Liver (tissue), 9 donors: ENCODE measurements around the gene SWI5. TPM values are rescaled to one million over a fixed set of nuclear protein-coding genes. Genes with fewer than 3 reads are reported as not detected.

Experiments used
- DNase-seq: peaks from one replicate; pipeline ENCODE4 v3.0.0-alpha.2; 2017; ENCODE audit warnings: low spot score
- H3K27ac ChIP-seq, 2 donors: one replicate each; pipeline ENCODE4 v1.7.0; 2013; ENCODE audit warnings: inconsistent platforms in 2 of 2, low read length in 2 of 2, control low read depth in 1 of 2, low read depth in 1 of 2, mild to moderate bottlenecking in 1 of 2
- H3K27me3 ChIP-seq, 4 donors: one replicate each; pipeline versions ENCODE4 v1.6.1 to v1.7.0; 2013; ENCODE audit warnings: low read length in 3 of 4, inconsistent platforms in 1 of 4, mild to moderate bottlenecking in 1 of 4, moderate library complexity in 1 of 4; ENCODE audit not compliant: control insufficient read depth in 4 of 4, insufficient read depth in 4 of 4
- H3K36me3 ChIP-seq, 4 donors: one replicate each; pipeline versions ENCODE4 v1.6.1 to v1.7.0; 2013; ENCODE audit warnings: low read length in 3 of 4, mild to moderate bottlenecking in 3 of 4, low read depth in 1 of 4, moderate library complexity in 1 of 4; ENCODE audit not compliant: control insufficient read depth in 4 of 4, insufficient read depth in 3 of 4
- H3K4me1 ChIP-seq, 4 donors: one replicate each; pipeline versions ENCODE4 v1.6.1 to v1.7.0; 2013; ENCODE audit warnings: low read length in 3 of 4, mild to moderate bottlenecking in 3 of 4, moderate library complexity in 1 of 4; ENCODE audit not compliant: control insufficient read depth in 4 of 4, insufficient read depth in 4 of 4
- H3K4me3 ChIP-seq, 3 donors: one replicate each; pipeline versions ENCODE4 v1.6.1 to v1.7.0; 2013; ENCODE audit warnings: low read length in 3 of 3, control low read depth in 1 of 3, low read depth in 1 of 3, mild to moderate bottlenecking in 1 of 3
- H3K9ac ChIP-seq, 2 donors: one replicate each; pipeline ENCODE4 v1.7.0; 2013; ENCODE audit warnings: low read length in 2 of 2, mild to moderate bottlenecking in 2 of 2, moderate library complexity in 2 of 2, control low read depth in 1 of 2, low read depth in 1 of 2
- H3K9me3 ChIP-seq, 4 donors: one replicate each; pipeline versions ENCODE4 v1.6.1 to v1.7.0; 2013; ENCODE audit warnings: low read length in 3 of 4; ENCODE audit not compliant: control insufficient read depth in 4 of 4
- EGR1 ChIP-seq, 2 donors: IDR thresholded peaks; 2 replicates each; pipeline ENCODE4 v1.6.1; 2016 to 2018; ENCODE audit warnings: antibody characterized with exemption in 2 of 2, low read depth in 2 of 2
- FOXA1 ChIP-seq: IDR thresholded peaks from 2 replicates; pipeline ENCODE4 v1.6.1; 2016; ENCODE audit warnings: antibody characterized with exemption
- FOXA2 ChIP-seq: IDR thresholded peaks from 2 replicates; pipeline ENCODE4 v1.6.1; 2016; ENCODE audit warnings: antibody characterized with exemption
- GABPA ChIP-seq, 2 donors: IDR thresholded peaks in 1 of 2; conservative IDR thresholded peaks in 1 of 2; 2 replicates each; pipeline ENCODE4 v1.6.1; 2016; ENCODE audit warnings: antibody characterized with exemption in 2 of 2, mild to moderate bottlenecking in 1 of 2, moderate library complexity in 1 of 2
- HNF4A ChIP-seq, 2 donors: conservative IDR thresholded peaks; 2 replicates each; pipeline ENCODE4 v1.6.1; 2016; ENCODE audit warnings: antibody characterized with exemption in 2 of 2, mild to moderate bottlenecking in 2 of 2
- HNF4G ChIP-seq: IDR thresholded peaks from 2 replicates; pipeline ENCODE4 v1.6.1; 2016; ENCODE audit warnings: antibody characterized with exemption
- JUND ChIP-seq, 2 donors: IDR thresholded peaks; 2 replicates each; pipeline ENCODE4 v1.6.1; 2016; ENCODE audit warnings: antibody characterized with exemption in 2 of 2
- NR2F2 ChIP-seq: IDR thresholded peaks from 2 replicates; pipeline ENCODE4 v1.6.1; 2016; ENCODE audit warnings: antibody characterized with exemption
- RAD21 ChIP-seq, 2 donors: IDR thresholded peaks; 2 replicates each; pipeline ENCODE4 v1.6.1; 2016; ENCODE audit warnings: antibody characterized with exemption in 2 of 2, mild to moderate bottlenecking in 2 of 2
- RXRA ChIP-seq, 2 donors: IDR thresholded peaks; 2 replicates each; pipeline ENCODE4 v1.6.1; 2017 to 2018; ENCODE audit warnings: antibody characterized with exemption in 2 of 2, mild to moderate bottlenecking in 1 of 2
- SP1 ChIP-seq: IDR thresholded peaks from 2 replicates; pipeline ENCODE4 v1.6.1; 2018; ENCODE audit warnings: antibody characterized with exemption, mild to moderate bottlenecking
- TAF1 ChIP-seq: conservative IDR thresholded peaks from 2 replicates; pipeline ENCODE4 v1.6.1; 2016; ENCODE audit warnings: antibody characterized with exemption, mild to moderate bottlenecking
- YY1 ChIP-seq: IDR thresholded peaks from 2 replicates; pipeline ENCODE4 v1.6.1; 2016; ENCODE audit warnings: antibody characterized with exemption, mild to moderate bottlenecking
- WGBS: extraction: QIAGEN DNeasy Blood & Tissue Kit; methylation state at CpG from one replicate; pipeline ENCODE4 v1.1.7; 2013; 5-methylcytosine and 5-hydroxymethylcytosine counted together
- polyA plus RNA-seq, 2 donors: library from polyadenylated mRNA; stranded (reverse) in 1 of 2; unstranded in 1 of 2; fragments of 200-250 nt in 1 of 2; fragments of >200 nt in 1 of 2; fragmentation: Nextera tagmentation in 1 of 2; extraction: Ambion mirVana in 1 of 2; gene quantifications; one replicate each; pipeline versions ENCODE4 v1.2.1 to v1.2.3, GENCODE V29; 2013 to 2015
- total RNA-seq, 2 donors: library from RNA; depleted of rRNA; stranded (reverse); fragments of >200 nt; gene quantifications; one replicate each; pipeline ENCODE4 v1.2.3, GENCODE V29; 2014
- TF ChIP-seq, protein P1 (sequence below): IDR thresholded peaks from 2 replicates; pipeline ENCODE4 v1.6.1; 2016; ENCODE audit warnings: antibody characterized with exemption
- TF ChIP-seq, protein P2 (sequence below): fragments of 150-350 bp; IDR thresholded peaks from 2 replicates; pipeline ENCODE4 v1.5.1; 2017; ENCODE audit warnings: improper control_type of control experiment, low read depth, low read length; ENCODE audit not compliant: missing input control
- TF ChIP-seq, protein P3 (sequence below): IDR thresholded peaks from 2 replicates; pipeline ENCODE4 v1.6.1; 2016; ENCODE audit warnings: antibody characterized with exemption
- TF ChIP-seq, protein P4 (sequence below): IDR thresholded peaks from 2 replicates; pipeline ENCODE4 v1.6.1; 2016; ENCODE audit warnings: antibody characterized with exemption
- TF ChIP-seq, protein P5 (sequence below): IDR thresholded peaks from 2 replicates; pipeline ENCODE4 v1.6.1; 2016; ENCODE audit warnings: antibody characterized with exemption, mild to moderate bottlenecking
- donor health status: healthy.
- donor health status: healthy.
- donor health status: healthy.
- donor health status: healthy.
- donor health status: healthy.

The SWI5 gene
- total and polyA plus RNA-seq, 4 donors = 10.7 to 34.0 (median 16.2) TPM

DNA sequence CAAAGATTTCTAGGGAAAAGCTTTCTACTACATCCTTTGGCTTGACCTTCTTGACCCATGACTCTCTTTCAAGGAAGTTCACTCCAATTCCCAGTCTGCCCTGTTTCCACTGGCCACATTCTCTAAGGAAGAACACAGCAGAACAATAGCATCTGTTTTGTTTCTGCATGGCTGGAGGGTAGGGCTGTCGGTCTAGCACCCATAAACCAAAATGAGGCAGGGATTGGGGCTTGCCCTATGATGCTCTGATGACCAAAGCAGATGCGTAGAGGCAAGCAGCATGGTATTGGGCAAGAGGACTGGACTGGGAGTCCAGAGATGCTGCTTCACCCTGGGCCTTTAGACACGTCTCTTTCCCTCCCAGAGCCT is 24.4 kb upstream of the SWI5 start:
- WGBS = 88% methylated on average over 3 of the region's 3 CpGs
- Histone ChIP-seq H3K9ac (no peak overlapping the region), H3K27ac (no peak overlapping the region), H3K36me3 (peaks cover 0 to 2% (median under 1%) of the 10 kb centered on the region in 4 donors), H3K4me1 (peaks cover 0 to 5% (median 1%) of the 10 kb centered on the region in 4 donors), H3K4me3 (no peak overlapping the region), H3K27me3 (no peaks in the 10 kb centered on the region), H3K9me3 (no peaks in the 10 kb centered on the region)
- TF ChIP-seq, protein P1, sequence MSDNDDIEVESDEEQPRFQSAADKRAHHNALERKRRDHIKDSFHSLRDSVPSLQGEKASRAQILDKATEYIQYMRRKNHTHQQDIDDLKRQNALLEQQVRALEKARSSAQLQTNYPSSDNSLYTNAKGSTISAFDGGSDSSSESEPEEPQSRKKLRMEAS = no peak
- peak; percentile 85 for TF ChIP-seq NR2F2
- no peak for DNase-seq

DNA sequence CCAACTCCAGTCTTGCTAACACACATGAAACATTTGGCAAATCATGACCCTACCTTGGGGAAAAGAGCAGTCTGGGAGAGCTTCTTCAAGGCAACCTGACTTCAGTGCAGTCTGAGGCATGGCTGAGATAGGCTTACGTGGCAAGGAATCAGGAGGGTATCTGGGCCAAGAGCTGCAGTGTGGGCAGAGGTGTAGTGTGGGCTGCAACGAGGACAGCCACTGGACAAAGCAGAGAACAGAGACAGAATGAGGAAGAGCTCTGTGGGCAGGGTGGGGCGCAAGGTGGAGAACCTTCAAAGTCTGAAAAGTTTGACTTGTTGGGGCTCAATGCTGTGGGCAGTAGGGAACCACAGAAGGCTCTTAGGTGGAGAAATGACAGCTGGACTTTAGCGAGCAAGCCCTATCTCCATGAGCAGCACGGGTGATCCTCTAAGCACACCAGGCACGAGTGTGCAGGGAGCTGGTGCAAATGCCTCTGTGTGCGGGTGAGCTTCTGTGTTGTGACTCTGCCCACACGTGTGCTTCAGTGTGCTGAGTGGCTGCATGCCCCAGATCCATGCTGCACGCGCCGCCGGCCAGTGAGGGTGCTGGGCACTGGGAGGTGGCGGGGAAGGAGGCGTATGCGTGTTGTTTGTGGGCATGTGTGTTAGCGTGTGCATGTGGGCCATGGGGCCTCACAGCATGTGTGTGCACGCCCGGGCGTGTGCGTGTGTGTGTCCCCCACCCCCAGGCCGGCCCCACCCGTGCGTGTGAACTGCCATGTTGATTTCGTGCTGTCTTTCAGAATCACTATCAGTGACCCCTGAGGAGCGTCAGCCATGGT is 23.5 kb upstream of the SWI5 start:
- H3K27ac ChIP-seq = no peak overlapping the region
- no peaks in the 10 kb centered on the region for H3K27me3 ChIP-seq
- H3K4me3 ChIP-seq = no peak overlapping the region
- H3K9me3 ChIP-seq = no peaks in the 10 kb centered on the region
- no peak for DNase-seq
- H3K4me1 ChIP-seq = peaks cover 0 to 5% (median 1%) of the 10 kb centered on the region in 4 donors
- TF ChIP-seq, protein P2, sequence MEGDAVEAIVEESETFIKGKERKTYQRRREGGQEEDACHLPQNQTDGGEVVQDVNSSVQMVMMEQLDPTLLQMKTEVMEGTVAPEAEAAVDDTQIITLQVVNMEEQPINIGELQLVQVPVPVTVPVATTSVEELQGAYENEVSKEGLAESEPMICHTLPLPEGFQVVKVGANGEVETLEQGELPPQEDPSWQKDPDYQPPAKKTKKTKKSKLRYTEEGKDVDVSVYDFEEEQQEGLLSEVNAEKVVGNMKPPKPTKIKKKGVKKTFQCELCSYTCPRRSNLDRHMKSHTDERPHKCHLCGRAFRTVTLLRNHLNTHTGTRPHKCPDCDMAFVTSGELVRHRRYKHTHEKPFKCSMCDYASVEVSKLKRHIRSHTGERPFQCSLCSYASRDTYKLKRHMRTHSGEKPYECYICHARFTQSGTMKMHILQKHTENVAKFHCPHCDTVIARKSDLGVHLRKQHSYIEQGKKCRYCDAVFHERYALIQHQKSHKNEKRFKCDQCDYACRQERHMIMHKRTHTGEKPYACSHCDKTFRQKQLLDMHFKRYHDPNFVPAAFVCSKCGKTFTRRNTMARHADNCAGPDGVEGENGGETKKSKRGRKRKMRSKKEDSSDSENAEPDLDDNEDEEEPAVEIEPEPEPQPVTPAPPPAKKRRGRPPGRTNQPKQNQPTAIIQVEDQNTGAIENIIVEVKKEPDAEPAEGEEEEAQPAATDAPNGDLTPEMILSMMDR = no peak
- TF ChIP-seq, protein P1 = no peak
- TF ChIP-seq EGR1 (IDR thresholded peaks at IDR 0.05; ENCODE audit: low read depth in 2 of 2) = no peak
- no peak for TF ChIP-seq NR2F2
- TF ChIP-seq, protein P3, sequence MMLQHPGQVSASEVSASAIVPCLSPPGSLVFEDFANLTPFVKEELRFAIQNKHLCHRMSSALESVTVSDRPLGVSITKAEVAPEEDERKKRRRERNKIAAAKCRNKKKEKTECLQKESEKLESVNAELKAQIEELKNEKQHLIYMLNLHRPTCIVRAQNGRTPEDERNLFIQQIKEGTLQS = no peak
- no peak for TF ChIP-seq FOXA1
- no peak for TF ChIP-seq RXRA (IDR thresholded peaks at IDR 0.05)
- no peak for TF ChIP-seq GABPA (IDR thresholded peaks at IDR 0.05 in 1 of 2, conservative IDR thresholded peaks at IDR 0.05 in 1 of 2)
- TF ChIP-seq FOXA2 = no peak
- no peak for TF ChIP-seq SP1
- TF ChIP-seq HNF4G = no peak
- no peak for TF ChIP-seq HNF4A (conservative IDR thresholded peaks at IDR 0.05)
- TF ChIP-seq, protein P4, sequence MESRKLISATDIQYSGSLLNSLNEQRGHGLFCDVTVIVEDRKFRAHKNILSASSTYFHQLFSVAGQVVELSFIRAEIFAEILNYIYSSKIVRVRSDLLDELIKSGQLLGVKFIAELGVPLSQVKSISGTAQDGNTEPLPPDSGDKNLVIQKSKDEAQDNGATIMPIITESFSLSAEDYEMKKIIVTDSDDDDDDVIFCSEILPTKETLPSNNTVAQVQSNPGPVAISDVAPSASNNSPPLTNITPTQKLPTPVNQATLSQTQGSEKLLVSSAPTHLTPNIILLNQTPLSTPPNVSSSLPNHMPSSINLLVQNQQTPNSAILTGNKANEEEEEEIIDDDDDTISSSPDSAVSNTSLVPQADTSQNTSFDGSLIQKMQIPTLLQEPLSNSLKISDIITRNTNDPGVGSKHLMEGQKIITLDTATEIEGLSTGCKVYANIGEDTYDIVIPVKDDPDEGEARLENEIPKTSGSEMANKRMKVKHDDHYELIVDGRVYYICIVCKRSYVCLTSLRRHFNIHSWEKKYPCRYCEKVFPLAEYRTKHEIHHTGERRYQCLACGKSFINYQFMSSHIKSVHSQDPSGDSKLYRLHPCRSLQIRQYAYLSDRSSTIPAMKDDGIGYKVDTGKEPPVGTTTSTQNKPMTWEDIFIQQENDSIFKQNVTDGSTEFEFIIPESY = no peak
- no peak for TF ChIP-seq YY1
- no peak for TF ChIP-seq TAF1
- TF ChIP-seq RAD21 (IDR thresholded peaks at IDR 0.05) = no peak
- no peak for TF ChIP-seq JUND (IDR thresholded peaks at IDR 0.05)
- TF ChIP-seq, protein P5, sequence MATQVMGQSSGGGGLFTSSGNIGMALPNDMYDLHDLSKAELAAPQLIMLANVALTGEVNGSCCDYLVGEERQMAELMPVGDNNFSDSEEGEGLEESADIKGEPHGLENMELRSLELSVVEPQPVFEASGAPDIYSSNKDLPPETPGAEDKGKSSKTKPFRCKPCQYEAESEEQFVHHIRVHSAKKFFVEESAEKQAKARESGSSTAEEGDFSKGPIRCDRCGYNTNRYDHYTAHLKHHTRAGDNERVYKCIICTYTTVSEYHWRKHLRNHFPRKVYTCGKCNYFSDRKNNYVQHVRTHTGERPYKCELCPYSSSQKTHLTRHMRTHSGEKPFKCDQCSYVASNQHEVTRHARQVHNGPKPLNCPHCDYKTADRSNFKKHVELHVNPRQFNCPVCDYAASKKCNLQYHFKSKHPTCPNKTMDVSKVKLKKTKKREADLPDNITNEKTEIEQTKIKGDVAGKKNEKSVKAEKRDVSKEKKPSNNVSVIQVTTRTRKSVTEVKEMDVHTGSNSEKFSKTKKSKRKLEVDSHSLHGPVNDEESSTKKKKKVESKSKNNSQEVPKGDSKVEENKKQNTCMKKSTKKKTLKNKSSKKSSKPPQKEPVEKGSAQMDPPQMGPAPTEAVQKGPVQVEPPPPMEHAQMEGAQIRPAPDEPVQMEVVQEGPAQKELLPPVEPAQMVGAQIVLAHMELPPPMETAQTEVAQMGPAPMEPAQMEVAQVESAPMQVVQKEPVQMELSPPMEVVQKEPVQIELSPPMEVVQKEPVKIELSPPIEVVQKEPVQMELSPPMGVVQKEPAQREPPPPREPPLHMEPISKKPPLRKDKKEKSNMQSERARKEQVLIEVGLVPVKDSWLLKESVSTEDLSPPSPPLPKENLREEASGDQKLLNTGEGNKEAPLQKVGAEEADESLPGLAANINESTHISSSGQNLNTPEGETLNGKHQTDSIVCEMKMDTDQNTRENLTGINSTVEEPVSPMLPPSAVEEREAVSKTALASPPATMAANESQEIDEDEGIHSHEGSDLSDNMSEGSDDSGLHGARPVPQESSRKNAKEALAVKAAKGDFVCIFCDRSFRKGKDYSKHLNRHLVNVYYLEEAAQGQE = no peak
- no peak overlapping the region for H3K9ac ChIP-seq
- 91% methylated on average over 25 of the region's 25 CpGs for WGBS
- peaks cover 4 to 10% (median 6%) of the 10 kb centered on the region in 4 donors for H3K36me3 ChIP-seq
